ENCODE measurements around the gene CSTPP1.
A peak's percentile ranks its signal among the peaks of the same experiment; 100 is the strongest.
"Not testable (repeated sequence)": the region's sequence is repeated elsewhere in the genome, so short reads cannot be mapped to it uniquely, and the experiment has no call there.

Gene CSTPP1

DNA sequence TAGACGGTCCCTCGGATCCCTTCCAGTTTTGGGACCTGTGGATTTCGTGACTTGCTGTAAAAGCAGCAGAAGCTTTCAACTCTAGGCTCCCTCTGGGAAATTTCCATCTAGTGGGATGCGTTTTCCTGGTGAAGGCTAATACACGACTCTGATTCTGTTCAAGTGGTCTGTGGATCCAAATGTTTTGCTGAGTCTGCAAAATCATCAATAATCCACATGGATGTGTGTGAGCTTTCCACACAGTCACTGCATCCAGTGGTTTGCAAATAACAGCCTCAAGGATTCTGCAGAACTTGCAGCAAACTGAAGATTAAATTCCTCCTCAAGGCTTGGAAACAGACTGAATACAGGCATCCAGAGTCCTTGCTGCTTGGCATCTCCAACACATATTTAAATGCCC lies 266.0 kb downstream of the CSTPP1 start:
- no peak overlapping the region for H3K27ac ChIP-seq (ENCODE audit: low read depth, low read length)
- no peak overlapping the region for H3K4me3 ChIP-seq (ENCODE audit: low read depth, low read length)
- H3K36me3 ChIP-seq (ENCODE audit: insufficient read depth, low read length), result no peaks in the 10 kb centered on the region
- H2AFZ ChIP-seq (ENCODE audit: low read length, unreplicated experiment), result no peak overlapping the region
- H3K79me2 ChIP-seq (ENCODE audit: control insufficient read depth, insufficient read depth, low read length, unreplicated experiment), result no peaks in the 10 kb centered on the region
- H3K27me3 ChIP-seq (ENCODE audit: insufficient read depth, low read length), result no peaks in the 10 kb centered on the region
- peaks cover 13% of the 10 kb centered on the region for H3K4me1 ChIP-seq (ENCODE audit: control insufficient read depth, insufficient read depth, low read length, unreplicated experiment)

DNA sequence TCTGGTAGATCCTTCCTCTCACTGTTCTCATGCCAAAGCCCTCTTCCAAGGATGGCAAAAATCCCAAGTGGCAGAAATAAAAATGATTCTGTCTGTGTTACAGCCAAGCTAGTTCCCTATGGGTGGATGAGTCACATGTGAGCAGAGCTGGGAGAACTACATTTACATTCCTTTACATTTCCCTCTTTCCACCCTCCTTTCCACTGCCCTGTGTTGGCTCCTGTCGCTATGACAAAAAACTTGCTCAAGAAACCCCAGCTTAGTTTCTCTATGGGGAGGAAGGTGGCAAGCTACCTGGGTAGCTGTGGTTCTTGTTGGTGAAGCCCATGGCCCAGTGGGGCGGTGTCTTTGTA lies 268.1 kb downstream of the CSTPP1 start:
- Histone ChIP-seq H3K4me3 (ENCODE audit: low read depth, low read length) (peak overlapping the region; percentile 46; the same call in 1 of the 2 replicates), H3K27ac (ENCODE audit: low read depth, low read length) (peak overlapping the region; percentile 66), H3K4me1 (ENCODE audit: control insufficient read depth, insufficient read depth, low read length, unreplicated experiment) (peaks cover 13% of the 10 kb centered on the region), H2AFZ (ENCODE audit: low read length, unreplicated experiment) (peak overlapping the region; percentile 50), H3K79me2 (ENCODE audit: control insufficient read depth, insufficient read depth, low read length, unreplicated experiment) (no peaks in the 10 kb centered on the region), H3K36me3 (ENCODE audit: insufficient read depth, low read length) (no peaks in the 10 kb centered on the region), H3K27me3 (ENCODE audit: insufficient read depth, low read length) (no peaks in the 10 kb centered on the region)

DNA sequence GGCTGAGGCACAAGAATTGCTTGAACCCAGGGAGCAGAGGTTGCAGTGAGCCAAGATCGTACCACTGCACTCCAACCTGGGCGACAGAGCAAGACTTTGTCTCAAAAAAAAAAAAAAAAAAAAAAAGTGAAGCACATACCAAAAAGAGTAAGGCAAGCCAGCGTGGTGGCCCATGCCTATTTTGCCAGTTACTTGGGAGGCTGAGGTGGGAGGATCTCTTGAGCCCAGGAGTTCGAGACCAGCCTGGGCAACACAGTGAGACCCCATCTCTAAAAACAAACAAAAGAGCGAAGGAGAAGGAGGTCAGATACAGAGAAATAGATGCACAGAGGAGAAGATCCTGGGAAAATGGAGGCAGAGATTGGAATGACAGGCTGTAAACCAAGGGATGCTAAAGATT lies 270.0 kb downstream of the CSTPP1 start:
- not testable (repeated sequence) for H3K36me3 ChIP-seq (ENCODE audit: insufficient read depth, low read length); H3K27ac ChIP-seq (ENCODE audit: low read depth, low read length); H3K27me3 ChIP-seq (ENCODE audit: insufficient read depth, low read length); H2AFZ ChIP-seq (ENCODE audit: low read length, unreplicated experiment); H3K79me2 ChIP-seq (ENCODE audit: control insufficient read depth, insufficient read depth, low read length, unreplicated experiment); H3K4me3 ChIP-seq (ENCODE audit: low read depth, low read length)
- peaks cover 13% of the 10 kb centered on the region for H3K4me1 ChIP-seq (ENCODE audit: control insufficient read depth, insufficient read depth, low read length, unreplicated experiment)

DNA sequence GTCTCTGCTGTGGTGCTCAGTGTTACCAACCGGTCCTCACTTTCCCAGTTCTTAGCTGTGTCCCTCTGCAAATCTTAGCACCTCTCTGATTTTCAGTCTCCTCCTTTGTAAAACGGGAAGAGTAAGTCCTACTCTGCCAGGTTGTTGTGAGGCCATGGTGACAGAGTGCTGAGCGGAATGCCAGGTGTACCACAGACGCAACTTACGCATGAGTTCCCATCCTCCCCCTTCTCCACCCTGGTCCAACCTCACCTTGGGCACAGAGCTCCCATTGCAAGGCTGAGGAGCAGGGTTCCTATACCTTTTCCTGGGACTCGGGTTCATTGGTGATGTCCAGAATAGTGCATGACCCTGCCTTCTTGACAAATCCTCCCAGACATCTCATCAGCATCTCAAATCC lies 270.9 kb downstream of the CSTPP1 start:
- Histone ChIP-seq H3K27me3 (ENCODE audit: insufficient read depth, low read length) (no peaks in the 10 kb centered on the region), H2AFZ (ENCODE audit: low read length, unreplicated experiment) (no peak overlapping the region), H3K79me2 (ENCODE audit: control insufficient read depth, insufficient read depth, low read length, unreplicated experiment) (no peaks in the 10 kb centered on the region), H3K36me3 (ENCODE audit: insufficient read depth, low read length) (no peaks in the 10 kb centered on the region), H3K4me3 (ENCODE audit: low read depth, low read length) (no peak overlapping the region), H3K4me1 (ENCODE audit: control insufficient read depth, insufficient read depth, low read length, unreplicated experiment) (peaks cover 13% of the 10 kb centered on the region), H3K27ac (ENCODE audit: low read depth, low read length) (no peak overlapping the region)

DNA sequence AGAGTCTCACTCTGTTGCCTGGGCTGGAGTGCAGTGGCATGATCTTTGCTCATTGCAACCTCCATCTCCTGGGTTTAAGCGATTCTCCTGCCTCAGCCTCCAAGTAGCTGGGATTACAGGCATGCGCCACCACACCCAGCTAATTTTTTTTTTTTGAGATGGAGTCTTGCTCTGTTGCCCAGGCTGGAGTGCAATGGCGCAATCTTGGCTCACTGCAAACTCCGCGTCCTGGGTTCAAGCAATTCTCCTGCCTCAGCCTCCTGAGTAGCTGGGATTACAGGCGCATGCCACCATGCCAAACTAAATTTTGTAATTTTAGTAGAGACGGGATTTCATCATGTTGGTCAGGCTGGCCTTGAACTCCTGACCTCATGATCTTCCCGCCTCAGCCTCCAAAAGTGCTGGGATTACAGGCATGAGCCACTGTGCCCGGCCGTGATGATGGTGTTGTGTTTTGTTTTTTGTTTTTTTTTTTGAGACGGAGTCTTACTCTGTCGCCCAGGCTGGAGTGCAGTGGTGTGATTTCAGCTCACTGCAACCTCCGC lies 271.5 kb downstream of the CSTPP1 start:
- H3K4me3 ChIP-seq (ENCODE audit: low read depth, low read length); H3K36me3 ChIP-seq (ENCODE audit: insufficient read depth, low read length); H2AFZ ChIP-seq (ENCODE audit: low read length, unreplicated experiment); H3K27ac ChIP-seq (ENCODE audit: low read depth, low read length); H3K79me2 ChIP-seq (ENCODE audit: control insufficient read depth, insufficient read depth, low read length, unreplicated experiment); H3K27me3 ChIP-seq (ENCODE audit: insufficient read depth, low read length): not testable (repeated sequence)
- H3K4me1 ChIP-seq (ENCODE audit: control insufficient read depth, insufficient read depth, low read length, unreplicated experiment), result peaks cover 13% of the 10 kb centered on the region

DNA sequence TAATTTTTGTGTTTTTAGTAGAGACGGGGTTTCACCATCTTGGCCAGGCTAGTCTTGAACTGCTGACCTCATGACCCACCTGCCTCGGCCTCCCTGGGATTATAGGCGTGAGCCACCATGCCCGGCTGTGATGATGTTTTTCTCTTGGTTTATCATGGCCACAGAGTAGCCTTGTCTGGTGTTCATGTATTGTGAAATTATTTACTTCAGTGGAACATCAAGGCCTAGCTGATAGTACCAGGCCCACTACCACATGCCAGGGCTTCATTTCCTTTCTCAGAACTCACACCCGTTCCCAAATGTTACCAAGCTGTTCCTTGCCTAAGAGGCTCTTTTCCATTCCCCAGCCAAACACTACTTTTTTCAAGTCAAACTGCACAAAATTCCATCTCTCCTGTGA lies 272.1 kb downstream of the CSTPP1 start:
- H3K36me3 ChIP-seq (ENCODE audit: insufficient read depth, low read length), result no peaks in the 10 kb centered on the region
- H3K4me1 ChIP-seq (ENCODE audit: control insufficient read depth, insufficient read depth, low read length, unreplicated experiment), result peaks cover 13% of the 10 kb centered on the region
- H3K4me3 ChIP-seq (ENCODE audit: low read depth, low read length), result no peak overlapping the region
- no peaks in the 10 kb centered on the region for H3K79me2 ChIP-seq (ENCODE audit: control insufficient read depth, insufficient read depth, low read length, unreplicated experiment)
- H2AFZ ChIP-seq (ENCODE audit: low read length, unreplicated experiment), result no peak overlapping the region
- H3K27ac ChIP-seq (ENCODE audit: low read depth, low read length), result no peak overlapping the region
- H3K27me3 ChIP-seq (ENCODE audit: insufficient read depth, low read length), result no peaks in the 10 kb centered on the region
